Small intestine (tissue), 16 donors: Measurements from ENCODE around the gene SLC14A1. TPM values are rescaled to one million over a fixed set of nuclear protein-coding genes. Genes with fewer than 3 reads are reported as not detected.

Experiments
- DNase-seq, 2 donors: peaks; one replicate each; pipeline versions ENCODE4 v3.0.0 to v3.0.0-alpha.2; 2013
- FAIRE-seq: peaks from 2 replicates; lab custom pipeline; 2012; peaks lifted over from hg19 to GRCh38; lab: Jason Lieb, UNC
- H3K27ac ChIP-seq, 3 donors: one replicate each; pipeline ENCODE4 v1.5.1; 2013; ENCODE audit warnings: low read length in 2 of 3, mild to moderate bottlenecking in 2 of 3, control low read depth in 1 of 3, inconsistent platforms in 1 of 3, low read depth in 1 of 3, moderate library complexity in 1 of 3
- H3K27me3 ChIP-seq, 3 donors: one replicate each; pipeline ENCODE4 v1.6.1; 2013; ENCODE audit warnings: low read length in 3 of 3, inconsistent platforms in 1 of 3; ENCODE audit not compliant: control insufficient read depth in 3 of 3, insufficient read depth in 3 of 3
- H3K36me3 ChIP-seq, 3 donors: one replicate each; pipeline ENCODE4 v1.6.1; 2013; ENCODE audit warnings: low read length in 3 of 3, inconsistent platforms in 1 of 3, low read depth in 1 of 3, mild to moderate bottlenecking in 1 of 3, moderate library complexity in 1 of 3; ENCODE audit not compliant: control insufficient read depth in 3 of 3, insufficient read depth in 2 of 3
- H3K4me1 ChIP-seq, 3 donors: one replicate each; pipeline ENCODE4 v1.6.1; 2013; ENCODE audit warnings: low read length in 2 of 3, inconsistent platforms in 1 of 3, low read depth in 1 of 3, mild to moderate bottlenecking in 1 of 3, moderate library complexity in 1 of 3; ENCODE audit not compliant: control insufficient read depth in 3 of 3, insufficient read depth in 2 of 3
- H3K4me3 ChIP-seq, 3 donors: one replicate each; pipeline ENCODE4 v1.5.1; 2013; ENCODE audit warnings: low read length in 3 of 3, control low read depth in 1 of 3, inconsistent platforms in 1 of 3, low read depth in 1 of 3, mild to moderate bottlenecking in 1 of 3, moderate library complexity in 1 of 3
- H3K9me3 ChIP-seq, 2 donors: one replicate each; pipeline ENCODE4 v1.6.1; 2013; ENCODE audit warnings: low read depth in 1 of 2, low read length in 1 of 2; ENCODE audit not compliant: control insufficient read depth in 2 of 2, insufficient read depth in 1 of 2
- WGBS, 3 donors: extraction: QIAGEN DNeasy Blood & Tissue Kit; methylation state at CpG; one replicate each; pipeline ENCODE4 v1.1.7; 2013; 5-methylcytosine and 5-hydroxymethylcytosine counted together
- long read RNA-seq, 10 donors: transcript quantifications; one replicate each; lab custom pipeline, GENCODE V29; 2026
- polyA plus RNA-seq, 4 donors: library from polyadenylated mRNA; stranded (reverse) in 3 of 4; unstranded in 1 of 4; fragments of 200-250 nt in 3 of 4; fragments of 120-200 nt in 1 of 4; gene quantifications; one replicate each; pipeline versions ENCODE4 v1.2.1 to v1.2.3, GENCODE V29; 2013
- donor health status: healthy with polysubstance abuse.
- donor health status: control.
- donor health status: control.
- donor health status: Bipolar disorder and iron deficiency.
- donor health status: healthy.

Gene SLC14A1
- 1 to 10 TPM in 1 of 4 donors, under 1 TPM in 1, not detected in 2; 0.56 to 1.3 TPM for polyA plus RNA-seq
- long read RNA-seq, donor 1: 0 reads
- long read RNA-seq, donor 2: 0 reads
- long read RNA-seq, donor 3: 0 reads
- long read RNA-seq, donor 4: 0 reads
- long read RNA-seq, donor 5: 0 reads
- long read RNA-seq, donor 6: 0 reads
- long read RNA-seq, donor 7, transcript SLC14A1-217 (3 exons, 554 nt): major isoform, 7 of 7 reads
- long read RNA-seq, donor 7, partial matches to known transcripts: 0 of 7 reads
- long read RNA-seq, donor 7, other reads (novel, unspliced or antisense): 0 of 7 reads
- long read RNA-seq, donor 8: 0 reads
- long read RNA-seq, donor 9: 0 reads
- long read RNA-seq, donor 10, partial matches to known transcripts: 0 of 1 reads
- long read RNA-seq, donor 10, other reads (novel, unspliced or antisense): 0 of 1 reads

GRCh38 chr18:45723567-45724355, at the start of gene SLC14A1:
Gene SLC14A1 (plus strand): TSS chr18:45724181. CDS start chr18:45730321, 6,140 bp downstream.
- Histone ChIP-seq H3K4me3 (no peak within 1 kb of the TSS), H3K9me3 (no peaks in the 10 kb centered on the region), H3K27ac (no peak within 1 kb of the TSS), H3K27me3 (no peaks in the 10 kb centered on the region), H3K4me1 (peaks cover 0 to 9% (median 0%) of the 10 kb centered on the region in 3 donors), H3K36me3 (no peaks in the 10 kb centered on the region)
- WGBS, 3 donors: 66 to 73% (median 72%) methylated on average over 6 of the region's 6 CpGs
- DNase-seq: no peak
- no peak for FAIRE-seq

- Histone ChIP-seq H3K4me3 (no peak overlapping the region), H3K27me3 (no peaks in the 10 kb centered on the region), H3K36me3 (no peaks in the 10 kb centered on the region), H3K27ac (no peak overlapping the region), H3K9me3 (no peaks in the 10 kb centered on the region), H3K4me1 (no peaks in the 10 kb centered on the region)
- DNase-seq: no peak
- WGBS, 3 donors: 88 to 94% (median 94%) methylated on average over 4 of the region's 4 CpGs
- FAIRE-seq: no peak
Observed at GRCh38 chr18:45677276-45677807, 46.6 kb upstream of the SLC14A1 start.

- WGBS, 3 donors: 88 to 93% (median 92%) methylated on average over 4 of the region's 4 CpGs
- DNase-seq (no peak), FAIRE-seq (no peak)
- Histone ChIP-seq H3K9me3 (no peaks in the 10 kb centered on the region), H3K36me3 (no peaks in the 10 kb centered on the region), H3K4me1 (no peaks in the 10 kb centered on the region), H3K27ac (no peak overlapping the region), H3K27me3 (no peaks in the 10 kb centered on the region), H3K4me3 (no peak overlapping the region)
Observed at GRCh38 chr18:45678441-45678840, 45.5 kb upstream of the SLC14A1 start.

GRCh38 chr18:45678850-45679249, 45.1 kb upstream of the SLC14A1 start:
- 10 to 42% (median 28%) methylated on average over 1 of the region's 1 CpG for WGBS, 3 donors
- no peak for FAIRE-seq
- no peak overlapping the region for H3K27ac ChIP-seq
- H3K27me3 ChIP-seq: no peaks in the 10 kb centered on the region
- H3K4me1 ChIP-seq: no peaks in the 10 kb centered on the region
- no peak for DNase-seq
- H3K4me3 ChIP-seq: no peak overlapping the region
- H3K9me3 ChIP-seq: no peaks in the 10 kb centered on the region
- H3K36me3 ChIP-seq: no peaks in the 10 kb centered on the region

- H3K9me3 ChIP-seq: no peaks in the 10 kb centered on the region
- 84 to 87% (median 84%) methylated on average over 6 of the region's 6 CpGs for WGBS, 3 donors
- H3K27ac ChIP-seq: no peak overlapping the region
- no peak for DNase-seq
- no peaks in the 10 kb centered on the region for H3K4me1 ChIP-seq
- FAIRE-seq: no peak
- H3K36me3 ChIP-seq: no peaks in the 10 kb centered on the region
- H3K4me3 ChIP-seq: no peak overlapping the region
- no peaks in the 10 kb centered on the region for H3K27me3 ChIP-seq
Observed at GRCh38 chr18:45680066-45680690, 43.8 kb upstream of the SLC14A1 start.

- Histone ChIP-seq H3K36me3 (no peaks in the 10 kb centered on the region), H3K27ac (no peak overlapping the region), H3K4me1 (no peaks in the 10 kb centered on the region), H3K9me3 (no peaks in the 10 kb centered on the region), H3K27me3 (no peaks in the 10 kb centered on the region), H3K4me3 (no peak overlapping the region)
- 80 to 82% (median 80%) methylated on average over 8 of the region's 8 CpGs for WGBS, 3 donors
- FAIRE-seq: no peak
- DNase-seq: no peak
Observed at GRCh38 chr18:45682181-45682580, 41.8 kb upstream of the SLC14A1 start.

- Histone ChIP-seq H3K36me3 (no peaks in the 10 kb centered on the region), H3K27me3 (no peaks in the 10 kb centered on the region), H3K4me1 (peaks cover 0 to 9% (median 2%) of the 10 kb centered on the region in 3 donors), H3K9me3 (no peaks in the 10 kb centered on the region), H3K4me3 (no peak overlapping the region), H3K27ac (no peak overlapping the region)
- no peak for FAIRE-seq
- no peak for DNase-seq
- 75 to 80% (median 79%) methylated on average over 5 of the region's 5 CpGs for WGBS, 3 donors
Observed at GRCh38 chr18:45684341-45685115, 39.5 kb upstream of the SLC14A1 start.
